Nucleus accumbens (tissue), 56 donors: ENCODE data around the gene ZSWIM8.
A peak's percentile ranks its signal among the peaks of the same experiment; 100 is the strongest.
"Not testable (repeated sequence)": the region's sequence is repeated elsewhere in the genome, so short reads cannot be mapped to it uniquely, and the experiment has no call there.

Experiments used
- DNase-seq, 56 donors: peaks; one replicate each; lab custom pipeline; 2025; lab: John Stamatoyannopoulos, UW

The ZSWIM8 gene

GRCh38 chr10:73791871-73792400 lies 6.5 kb downstream of the ZSWIM8 start:
- DNase-seq: no peak

DNA sequence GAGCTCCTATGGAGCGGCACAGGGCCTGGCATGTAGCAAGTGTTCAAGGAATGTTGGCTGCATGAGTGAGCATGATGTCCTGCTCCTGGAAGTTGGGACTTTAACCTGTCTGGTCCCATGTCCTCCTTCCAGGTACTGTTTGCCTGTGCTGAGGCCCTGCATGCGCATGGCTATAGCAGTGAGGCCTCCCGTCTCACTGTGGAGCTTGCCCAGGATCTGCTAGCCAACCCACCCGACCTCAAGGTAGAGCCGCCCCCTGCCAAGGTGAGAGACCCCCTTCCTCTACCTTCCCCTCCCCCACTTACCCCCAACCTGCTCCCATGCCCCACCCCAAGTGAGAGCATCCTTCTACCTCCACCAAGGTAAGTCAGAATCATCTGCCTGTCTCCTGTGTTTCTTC lies 8.1 kb downstream of the ZSWIM8 start:
- DNase-seq: no peak

DNA sequence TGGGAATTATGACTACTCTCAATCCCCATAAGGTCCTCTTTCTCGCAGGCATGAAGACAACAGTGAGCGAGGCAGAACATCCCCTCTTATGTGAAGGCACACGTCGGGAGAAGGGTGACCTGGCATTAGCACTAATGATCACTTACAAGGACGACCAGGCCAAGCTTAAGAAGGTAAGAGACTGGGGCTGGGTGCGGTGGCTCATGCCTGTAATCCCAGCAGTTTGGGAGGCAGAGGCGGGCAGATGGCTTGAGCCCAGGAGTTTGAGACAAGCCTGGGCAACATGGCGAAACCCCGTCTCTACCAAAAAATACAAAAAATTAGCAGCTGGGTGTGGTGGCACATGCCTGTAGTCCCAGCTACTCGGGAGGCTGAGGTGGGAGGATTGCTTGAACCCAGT lies 10.1 kb downstream of the ZSWIM8 start:
- not testable (repeated sequence) for DNase-seq

DNA sequence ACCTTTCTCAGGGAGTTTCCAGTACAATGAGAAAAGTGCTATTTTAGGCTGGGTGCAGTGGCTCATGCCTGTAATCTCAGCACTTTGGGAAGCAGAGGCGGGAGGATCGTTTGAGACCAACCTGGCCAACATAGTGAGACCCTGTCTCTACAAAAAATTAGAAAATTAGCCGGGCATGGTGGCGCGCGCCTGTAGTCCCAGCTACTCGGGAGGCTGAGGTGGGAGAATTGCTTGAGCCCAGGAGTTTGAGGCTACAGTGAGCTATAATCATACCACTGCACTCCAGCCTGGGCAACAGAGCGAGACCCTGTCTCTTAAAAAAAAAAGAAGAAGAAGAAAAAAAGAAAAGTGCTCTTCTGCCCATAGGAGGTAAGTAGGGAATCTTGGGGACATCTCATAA lies 10.6 kb downstream of the ZSWIM8 start:
- not testable (repeated sequence) for DNase-seq

DNA sequence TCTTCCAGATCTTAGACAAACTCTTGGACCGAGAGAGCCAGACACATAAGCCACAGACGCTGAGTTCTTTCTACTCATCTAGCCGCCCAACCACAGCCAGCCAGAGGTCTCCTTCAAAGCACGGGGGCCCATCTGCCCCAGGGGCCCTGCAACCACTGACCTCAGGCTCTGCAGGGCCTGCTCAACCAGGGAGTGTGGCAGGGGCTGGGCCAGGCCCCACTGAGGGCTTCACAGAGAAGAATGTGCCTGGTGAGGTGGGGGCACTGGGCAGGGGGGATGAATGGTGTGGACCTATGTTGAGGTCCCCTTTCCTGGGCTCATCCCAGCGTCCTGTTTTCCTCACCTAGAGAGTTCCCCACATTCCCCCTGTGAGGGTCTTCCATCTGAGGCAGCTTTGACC lies 11.4 kb downstream of the ZSWIM8 start:
- DNase-seq: no peak

- DNase-seq: no peak
Measured at GRCh38 chr10:73797324-73798025, 12.1 kb downstream of the ZSWIM8 start.

- no peak for DNase-seq
Measured at GRCh38 chr10:73798087-73798486, 12.7 kb downstream of the ZSWIM8 start.

DNA sequence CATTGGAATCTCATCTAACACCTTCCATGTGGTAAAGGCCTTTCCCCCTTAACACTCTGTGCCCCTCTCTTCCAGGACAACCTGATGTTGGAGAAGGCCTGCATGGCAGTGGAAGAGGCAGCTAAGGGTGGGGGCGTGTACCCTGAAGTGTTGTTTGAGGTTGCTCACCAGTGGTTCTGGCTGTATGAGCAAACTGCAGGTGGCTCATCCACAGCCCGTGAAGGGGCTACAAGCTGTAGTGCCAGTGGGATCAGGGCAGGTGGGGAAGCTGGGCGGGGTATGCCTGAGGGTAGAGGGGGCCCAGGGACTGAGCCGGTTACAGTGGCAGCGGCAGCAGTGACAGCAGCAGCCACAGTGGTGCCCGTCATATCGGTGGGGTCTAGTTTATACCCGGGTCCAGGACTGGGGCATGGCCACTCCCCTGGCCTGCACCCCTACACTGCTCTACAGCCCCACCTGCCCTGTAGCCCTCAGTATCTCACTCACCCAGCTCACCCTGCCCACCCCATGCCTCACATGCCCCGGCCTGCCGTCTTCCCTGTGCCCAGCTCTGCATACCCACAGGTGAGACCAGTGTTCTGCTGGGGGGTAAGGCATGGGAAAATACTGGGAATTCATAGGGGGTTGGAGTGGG lies 13.6 kb downstream of the ZSWIM8 start:
- no peak for DNase-seq

- no peak for DNase-seq
Measured at GRCh38 chr10:73799899-73800559, 14.6 kb downstream of the ZSWIM8 start.

GRCh38 chr10:73800560-73801252 lies 15.3 kb downstream of the ZSWIM8 start:
- peak in 28 of 56 donors; percentile 11 to 77 (median 42) for DNase-seq

GRCh38 chr10:73801253-73801590 lies 15.8 kb downstream of the ZSWIM8 start:
- DNase-seq: peak in 1 of 56 donors; percentile 43

DNA sequence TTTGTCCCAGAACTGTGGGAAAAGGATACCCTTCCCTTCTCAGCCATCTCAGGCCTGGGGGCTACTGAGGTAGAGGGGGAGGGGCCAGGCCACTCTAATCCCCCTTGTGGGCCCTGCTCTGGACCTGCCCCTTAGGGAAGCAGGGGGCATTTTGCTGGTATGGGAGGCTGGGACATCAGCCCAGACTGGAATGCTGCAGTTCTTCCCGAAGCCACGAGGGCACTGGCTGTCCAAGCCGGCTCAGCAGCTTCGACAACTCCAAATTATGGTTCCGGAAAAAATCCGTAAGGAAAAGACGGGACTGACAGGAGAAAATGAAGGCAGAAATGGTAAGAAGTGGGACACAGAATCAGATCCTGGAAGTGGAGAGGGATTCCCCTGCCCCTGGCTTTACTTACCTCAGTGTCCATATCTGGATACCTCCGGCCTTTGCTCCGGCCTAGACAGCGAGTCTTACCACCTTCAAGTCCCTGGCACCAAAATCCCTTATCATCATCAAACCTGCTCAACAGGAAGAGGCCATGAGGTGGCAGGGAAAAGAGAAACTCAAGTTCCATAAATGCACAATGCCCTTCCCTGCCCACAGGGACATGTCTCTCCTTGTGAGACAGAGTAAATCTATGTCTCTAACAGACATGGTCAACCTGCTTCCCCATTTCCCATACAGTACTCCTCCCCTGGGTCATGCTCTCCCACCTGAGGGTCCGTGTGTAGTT lies 17.0 kb downstream of the ZSWIM8 start:
- DNase-seq: no peak

- DNase-seq: no peak
Measured at GRCh38 chr10:73803680-73804286, 18.4 kb downstream of the ZSWIM8 start.

DNA sequence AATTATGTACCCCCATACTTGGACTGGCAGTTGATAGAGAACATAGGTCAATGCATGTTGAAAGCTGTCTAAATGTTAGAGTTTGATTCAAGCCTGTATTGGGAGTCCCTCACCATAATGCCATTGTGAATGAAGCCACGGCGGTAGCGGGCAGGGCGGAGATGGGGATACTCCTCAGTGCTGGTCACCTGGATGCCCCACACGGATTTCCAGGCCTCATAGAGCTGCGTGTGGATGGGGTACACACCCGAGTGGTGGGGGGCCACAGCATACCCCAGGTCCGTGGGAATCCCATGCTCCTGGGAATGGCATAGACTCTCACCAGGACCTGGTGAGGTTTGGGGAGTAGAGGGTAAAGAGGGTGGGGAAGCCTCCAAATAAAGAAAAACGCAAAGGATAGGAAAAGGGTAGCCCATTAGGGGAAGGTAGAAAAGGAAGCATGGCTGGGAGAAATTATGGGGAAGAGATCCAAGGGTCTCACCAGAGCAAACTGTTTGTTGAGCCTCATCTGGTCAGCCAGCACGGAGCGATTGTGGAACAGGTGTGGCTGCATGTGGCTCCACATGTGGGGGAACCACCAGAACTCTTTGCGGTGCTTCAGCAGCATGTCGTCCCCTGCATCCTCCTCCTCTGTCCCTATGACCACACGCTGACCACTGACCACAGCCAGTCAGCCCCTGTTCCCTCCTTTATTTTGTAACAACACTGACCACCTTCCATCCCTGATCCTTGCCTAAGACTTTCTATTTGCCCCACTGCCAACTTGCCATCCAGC lies 21.0 kb downstream of the ZSWIM8 start:
- no peak for DNase-seq

GRCh38 chr10:73807471-73807870 lies 22.1 kb downstream of the ZSWIM8 start:
- DNase-seq: no peak

- no peak for DNase-seq
Measured at GRCh38 chr10:73808021-73808815, 22.8 kb downstream of the ZSWIM8 start.

DNA sequence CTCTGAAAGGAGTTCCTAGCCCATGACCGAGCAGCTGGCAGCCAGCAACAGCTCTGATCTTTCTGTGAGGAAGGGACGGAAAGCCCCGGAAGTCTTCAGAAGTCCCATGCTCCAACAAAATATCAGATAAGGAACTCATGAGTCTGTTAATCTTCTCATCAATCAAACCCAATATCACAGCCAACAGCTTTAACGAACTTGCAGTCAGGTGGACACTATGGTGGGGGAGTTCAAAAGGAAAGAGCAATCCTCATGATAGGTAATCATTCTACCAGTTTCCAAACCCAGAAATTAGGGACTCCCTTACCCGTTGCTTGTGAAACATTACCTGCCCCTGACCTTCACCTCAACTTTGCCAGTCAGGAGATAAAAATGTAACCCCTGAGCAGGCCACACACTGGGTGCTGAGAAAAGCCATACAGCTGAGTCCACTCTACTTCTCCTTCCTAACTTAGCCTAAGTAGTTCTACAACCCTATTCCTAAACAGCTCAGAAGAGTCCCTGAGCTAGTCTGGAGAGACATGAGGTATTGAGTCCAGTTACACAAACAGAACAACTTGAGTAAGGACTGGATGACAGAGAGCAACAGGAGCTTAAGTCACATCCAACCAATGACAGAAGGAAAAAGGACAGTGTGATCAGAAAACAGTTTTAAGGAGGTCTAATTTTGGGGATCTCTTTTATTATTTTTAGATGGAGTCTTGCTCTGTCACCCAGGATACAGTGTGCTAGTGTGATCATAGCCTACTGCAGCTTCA lies 23.8 kb downstream of the ZSWIM8 start:
- no peak for DNase-seq

DNA sequence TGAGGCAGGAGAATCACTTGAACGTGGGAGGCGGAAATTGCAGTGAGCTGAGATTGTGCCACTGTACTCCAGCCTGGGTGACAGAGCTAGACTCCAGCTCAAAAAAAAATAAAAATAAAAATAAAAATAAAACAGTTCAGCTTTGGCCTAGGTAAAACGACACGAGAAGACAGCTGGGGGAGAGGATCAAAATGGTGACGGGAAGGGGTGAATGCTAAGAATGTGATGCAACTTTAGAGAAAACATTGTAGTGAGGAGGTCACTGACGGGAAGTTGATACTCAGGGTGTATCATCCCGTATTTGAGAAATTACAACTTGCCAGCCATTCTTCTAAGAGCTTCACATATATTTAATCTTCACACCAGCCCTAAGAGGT lies 24.9 kb downstream of the ZSWIM8 start:
- no peak for DNase-seq
